ENCODE data around the gene CRAT. TPM values are rescaled to one million over a fixed set of nuclear protein-coding genes. Genes with fewer than 3 reads are reported as not detected.

Gene CRAT
- total RNA-seq, 4 donors from 2014 or later, result 73.9 to 117 (median 92.2) TPM

GRCh38 chr9:129100383-129101169 is 10.0 kb downstream of the CRAT start:
- H3K27ac ChIP-seq (replicated peaks in 1 of 4), result no peak overlapping the region
- H3K27me3 ChIP-seq, result no peaks in the 10 kb centered on the region
- H3K4me1 ChIP-seq, result peaks cover 0 to 6% (median 2%) of the 10 kb centered on the region in 4 donors
- peaks cover 30 to 87% (median 62%) of the 10 kb centered on the region in 4 donors for H3K36me3 ChIP-seq
- no peak for DNase-seq (ENCODE audit: extremely low spot score)
- H3K4me3 ChIP-seq, result no peak overlapping the region
- WGBS, result 100% methylated on average over 1 of the region's 28 CpGs
- intact Hi-C loops (cut with DNase I), result no loop called here
- H3K9me3 ChIP-seq, result no peaks in the 10 kb centered on the region
- no peak for TF ChIP-seq POLR2AphosphoS5 (IDR thresholded peaks at IDR 0.05)
- no peak for TF ChIP-seq CTCF (IDR thresholded peaks at IDR 0.05)
- TF ChIP-seq EP300 (IDR thresholded peaks at IDR 0.05), result no peak
- TF ChIP-seq POLR2A (IDR thresholded peaks at IDR 0.05; ENCODE audit: low read depth), result no peak

GRCh38 chr9:129098328-129098727 is 12.3 kb downstream of the CRAT start:
- H3K27ac ChIP-seq (replicated peaks in 1 of 4), result no peak overlapping the region
- TF ChIP-seq POLR2AphosphoS5 (IDR thresholded peaks at IDR 0.05), result no peak
- no peak for TF ChIP-seq POLR2A (IDR thresholded peaks at IDR 0.05; ENCODE audit: low read depth)
- TF ChIP-seq CTCF (IDR thresholded peaks at IDR 0.05), result no peak
- no peak for TF ChIP-seq EP300 (IDR thresholded peaks at IDR 0.05)
- no peaks in the 10 kb centered on the region for H3K9me3 ChIP-seq
- H3K4me3 ChIP-seq, result no peak overlapping the region
- H3K4me1 ChIP-seq, result peaks cover 0 to 8% (median 2%) of the 10 kb centered on the region in 4 donors
- H3K27me3 ChIP-seq, result no peaks in the 10 kb centered on the region
- peaks cover 32 to 82% (median 70%) of the 10 kb centered on the region in 4 donors for H3K36me3 ChIP-seq
- intact Hi-C loops (cut with DNase I), result no loop called here
- 96% methylated on average over 7 of the region's 11 CpGs for WGBS
- DNase-seq (ENCODE audit: extremely low spot score), result no peak

GRCh38 chr9:129097671-129098306 is 12.8 kb downstream of the CRAT start:
- peaks cover 32 to 77% (median 70%) of the 10 kb centered on the region in 4 donors for H3K36me3 ChIP-seq
- H3K9me3 ChIP-seq, result no peaks in the 10 kb centered on the region
- intact Hi-C loops (cut with DNase I), result no loop called here
- no peak overlapping the region for H3K4me3 ChIP-seq
- DNase-seq (ENCODE audit: extremely low spot score), result no peak
- H3K4me1 ChIP-seq, result peaks cover 0 to 5% (median 0%) of the 10 kb centered on the region in 4 donors
- 95% methylated on average over 12 of the region's 16 CpGs for WGBS
- H3K27me3 ChIP-seq, result no peaks in the 10 kb centered on the region
- H3K27ac ChIP-seq (replicated peaks in 1 of 4), result no peak overlapping the region
- TF ChIP-seq POLR2AphosphoS5 (IDR thresholded peaks at IDR 0.05) (no peak), CTCF (IDR thresholded peaks at IDR 0.05) (no peak), EP300 (IDR thresholded peaks at IDR 0.05) (no peak), POLR2A (IDR thresholded peaks at IDR 0.05; ENCODE audit: low read depth) (no peak)

GRCh38 chr9:129095908-129096307 is 14.7 kb downstream of the CRAT start:
- TF ChIP-seq CTCF (IDR thresholded peaks at IDR 0.05) (no peak), EP300 (IDR thresholded peaks at IDR 0.05) (no peak), POLR2A (IDR thresholded peaks at IDR 0.05; ENCODE audit: low read depth) (no peak), POLR2AphosphoS5 (IDR thresholded peaks at IDR 0.05) (no peak)
- Histone ChIP-seq H3K27ac (replicated peaks in 1 of 4) (no peak overlapping the region), H3K36me3 (peaks cover 32 to 60% (median 57%) of the 10 kb centered on the region in 4 donors), H3K4me3 (no peak overlapping the region), H3K27me3 (no peaks in the 10 kb centered on the region), H3K4me1 (peaks cover 0 to 5% (median 0%) of the 10 kb centered on the region in 4 donors), H3K9me3 (no peaks in the 10 kb centered on the region)
- WGBS, result 94% methylated on average over 8 of the region's 12 CpGs
- DNase-seq (ENCODE audit: extremely low spot score), result no peak
- intact Hi-C loops (cut with DNase I), result no loop called here

Data from esophagus muscularis mucosa (tissue), 4 donors.